Endothelial cell of umbilical vein (primary cell): ENCODE results near the gene RASAL2. TPM values are rescaled to one million over a fixed set of nuclear protein-coding genes. Genes with fewer than 3 reads are reported as not detected.
A peak's percentile ranks its signal among the peaks of the same experiment; 100 is the strongest.

Experiments
- BruUV-seq: library from RNA; stranded (reverse); fragments of 400-500 nt; replicated peaks from 2 replicates; lab custom pipeline; 2021; lab: Mats Ljungman, UMichigan
- CTCF ChIA-PET: fragments of 300-600, 350-600 bp; sonication (Branson Sonifier 250); formaldehyde crosslinking; loops from one replicate; lab custom pipeline; 2021; ENCODE audit warnings: antibody characterized with exemption, inconsistent platforms; lab: Charles Lee
- POLR2A ChIA-PET: fragments of 300-600, 350-600 bp; sonication (Branson Sonifier 250); formaldehyde crosslinking; loops from one replicate; lab custom pipeline; 2021; ENCODE audit warnings: antibody characterized with exemption, inconsistent platforms; lab: Charles Lee
- DNase-seq: peaks from one replicate; pipeline ENCODE4 v3.0.0-alpha.2; 2011; ENCODE audit warnings: low read depth, low spot score
- FAIRE-seq: peaks from 2 replicates; lab custom pipeline; 2011; peaks lifted over from hg19 to GRCh38; lab: Jason Lieb, UNC
- H2AFZ ChIP-seq: 2 replicates; pipeline ENCODE4 v1.6.0; 2012; ENCODE audit warnings: low read depth, low read length, control low read depth, inconsistent platforms
- H3K27ac ChIP-seq: 2 replicates; pipeline ENCODE4 v1.5.1; 2011; ENCODE audit warnings: low read depth, mild to moderate bottlenecking, control low read depth, low read length, moderate library complexity; ENCODE audit not compliant: insufficient read depth
- H3K27me3 ChIP-seq, 2 experiments: 2 replicates each; pipeline versions ENCODE4 v1.6.0 to v1.6.1; 2011; ENCODE audit warnings: low read length in 2 of 2, mixed read lengths in 1 of 2; ENCODE audit not compliant: control insufficient read depth in 2 of 2, insufficient read depth in 2 of 2
- H3K36me3 ChIP-seq, 2 experiments: 2 replicates in 1 of 2; 3 replicates in 1 of 2; pipeline ENCODE4 v1.5.1; 2011; ENCODE audit warnings: low read length in 2 of 2, mild to moderate bottlenecking in 1 of 2, moderate library complexity in 1 of 2; ENCODE audit not compliant: control insufficient read depth in 2 of 2, insufficient read depth in 2 of 2; ENCODE audit errors: extremely low read depth in 1 of 2
- H3K4me1 ChIP-seq: 3 replicates; pipeline ENCODE4 v1.5.1; 2011; ENCODE audit warnings: mild to moderate bottlenecking, low read length; ENCODE audit not compliant: control insufficient read depth, insufficient read depth; ENCODE audit errors: extremely low read depth
- H3K4me2 ChIP-seq: 2 replicates; pipeline ENCODE4 v1.6.1; 2011; ENCODE audit warnings: low read length, control low read depth, mixed read lengths; ENCODE audit not compliant: insufficient read depth
- H3K4me3 ChIP-seq, 3 experiments: fragments of 200-600 bp in 1 of 3; sonication (generic), shearing (Covaris generic) in 1 of 3; replicated peaks in 1 of 3; 2 replicates each; pipeline ENCODE4 v1.5.1; 2011 to 2016; ENCODE audit warnings: control low read depth in 3 of 3, low read length in 3 of 3, mild to moderate bottlenecking in 2 of 3, inconsistent platforms in 1 of 3, low read depth in 1 of 3, moderate library complexity in 1 of 3; ENCODE audit not compliant: insufficient read depth in 1 of 3
- H3K79me2 ChIP-seq: 2 replicates; pipeline ENCODE4 v1.6.0; 2012; ENCODE audit warnings: low read length, inconsistent platforms; ENCODE audit not compliant: control insufficient read depth, insufficient read depth
- H3K9ac ChIP-seq: replicated peaks from 2 replicates; pipeline ENCODE3; 2011; ENCODE audit warnings: low read length, control low read depth; ENCODE audit not compliant: insufficient read depth; ENCODE audit errors: extremely low read depth
- H3K9me1 ChIP-seq: replicated peaks from 3 replicates; pipeline ENCODE4 v1.6.0; 2011; ENCODE audit warnings: mild to moderate bottlenecking, low read length; ENCODE audit not compliant: control insufficient read depth, insufficient read depth; ENCODE audit errors: extremely low read depth
- H3K9me3 ChIP-seq: replicated peaks from 2 replicates; pipeline ENCODE4 v1.5.1; 2012; ENCODE audit warnings: low read length, inconsistent platforms; ENCODE audit not compliant: control insufficient read depth, insufficient read depth
- H4K20me1 ChIP-seq: replicated peaks from 2 replicates; pipeline ENCODE3; 2011; ENCODE audit warnings: mild to moderate bottlenecking, low read length; ENCODE audit not compliant: control insufficient read depth, insufficient read depth; ENCODE audit errors: extremely low read depth
- CTCF ChIP-seq, 2 donors: IDR thresholded peaks; 1 replicate in 1 of 2; 2 replicates in 1 of 2; pipeline ENCODE4 v1.5.1; 2011; ENCODE audit warnings: low read length in 2 of 2, mild to moderate bottlenecking in 2 of 2, moderate library complexity in 2 of 2, control low read depth in 1 of 2, inconsistent platforms in 1 of 2, low read depth in 1 of 2; ENCODE audit not compliant: insufficient read depth in 1 of 2; ENCODE audit errors: extremely low read depth in 1 of 2
- FOS ChIP-seq: IDR thresholded peaks from 2 replicates; pipeline ENCODE4 v1.6.1; 2011; ENCODE audit warnings: mild to moderate bottlenecking, low read length, moderate library complexity, borderline replicate concordance; ENCODE audit not compliant: insufficient read depth
- MAX ChIP-seq: IDR thresholded peaks from 2 replicates; pipeline ENCODE4 v1.6.1; 2011; ENCODE audit not compliant: insufficient read depth, insufficient read length
- MYC ChIP-seq: IDR thresholded peaks from one replicate; pipeline ENCODE4 v1.6.1; 2011; ENCODE audit warnings: mild to moderate bottlenecking, low read depth, low read length
- dilution Hi-C: fragments of 300-500 bp; cut with MboI; formaldehyde crosslinking; loops from one replicate; pipeline ENCODE4 v1.15.0; 2019; ENCODE audit warnings: low sequenced_read_pairs; ENCODE audit not compliant: extremely low pct_ligation_motif_present
- intact Hi-C: fragments of 100-400 bp; cut with micrococcal nuclease; formaldehyde crosslinking; loops from one replicate; pipeline ENCODE4 v1.10.0; 2022
- polyA plus RNA-seq, 4 experiments: library from polyadenylated mRNA; depleted of rRNA in 3 of 4; stranded (reverse) in 3 of 4; unstranded in 1 of 4; fragments of >200 nt; gene quantifications; 2 replicates each; pipeline versions ENCODE4 v1.2.1 to v1.2.3, GENCODE V29; 2011 to 2012; ENCODE audit warnings: missing spikeins in 1 of 4
- total RNA-seq: library from RNA; stranded (reverse); gene quantifications from 2 replicates; pipeline ENCODE4 v1.2.3, GENCODE V29; 2021

The RASAL2 gene
- total and polyA plus RNA-seq, 2 donors (not counting 3 experiments of a cell fraction or from before 2014, with no cell fraction given), result 12.5 to 15.5 TPM

- CTCF ChIA-PET, result interaction anchor here (1.2 to 1.6 kb wide), 2 partner anchors 26 to 242 kb away, joined by 3 to 11 read pairs; no protein-coding TSS in a partner anchor
- TF ChIP-seq FOS, result no peak
- TF ChIP-seq MYC, result no peak
- peak; percentile 78 for TF ChIP-seq MAX
- TF ChIP-seq CTCF (IDR thresholded peaks at IDR 0.05; ENCODE audit: extremely low read depth in 1 of 2, insufficient read depth in 1 of 2, low read depth in 1 of 2, low read length in 2 of 2), result no peak
- Histone ChIP-seq H3K4me2 (no peak overlapping the region), H3K9me1 (no peaks in the 10 kb centered on the region), H3K79me2 (no peaks in the 10 kb centered on the region), H3K4me3 (no peak overlapping the region), H4K20me1 (no peaks in the 10 kb centered on the region), H3K27ac (no peak overlapping the region), H3K9me3 (no peaks in the 10 kb centered on the region), H3K36me3 (no peaks in the 10 kb centered on the region), H3K9ac (no peak overlapping the region), H2AFZ (peak overlapping the region; percentile 48), H3K4me1 (peaks cover 22% of the 10 kb centered on the region), H3K27me3 (no peaks in the 10 kb centered on the region)
- DNase-seq (peak; percentile 38), FAIRE-seq (no peak)
- intact Hi-C loops, result no loop called here
- POLR2A ChIA-PET, result no interaction called here
- no TSS peak for BruUV-seq
- dilution Hi-C loops, result no loop called here
Observed at GRCh38 chr1:178057912-178058534, 35.9 kb upstream of the RASAL2 start.
